Activated T-cell treated with anti-CD3 and anti-CD28 coated beads, Interleukin-2, amount 50 U/mL, for 1 hour (primary cell): Measurements from ENCODE around the gene CYP8B1.
"Not testable (repeated sequence)": the region's sequence is repeated elsewhere in the genome, so short reads cannot be mapped to it uniquely, and the experiment has no call there.

Experiments used
- DNase-seq: peaks from one replicate; pipeline ENCODE4 v3.0.0-alpha.2; 2020

CYP8B1 gene

DNA sequence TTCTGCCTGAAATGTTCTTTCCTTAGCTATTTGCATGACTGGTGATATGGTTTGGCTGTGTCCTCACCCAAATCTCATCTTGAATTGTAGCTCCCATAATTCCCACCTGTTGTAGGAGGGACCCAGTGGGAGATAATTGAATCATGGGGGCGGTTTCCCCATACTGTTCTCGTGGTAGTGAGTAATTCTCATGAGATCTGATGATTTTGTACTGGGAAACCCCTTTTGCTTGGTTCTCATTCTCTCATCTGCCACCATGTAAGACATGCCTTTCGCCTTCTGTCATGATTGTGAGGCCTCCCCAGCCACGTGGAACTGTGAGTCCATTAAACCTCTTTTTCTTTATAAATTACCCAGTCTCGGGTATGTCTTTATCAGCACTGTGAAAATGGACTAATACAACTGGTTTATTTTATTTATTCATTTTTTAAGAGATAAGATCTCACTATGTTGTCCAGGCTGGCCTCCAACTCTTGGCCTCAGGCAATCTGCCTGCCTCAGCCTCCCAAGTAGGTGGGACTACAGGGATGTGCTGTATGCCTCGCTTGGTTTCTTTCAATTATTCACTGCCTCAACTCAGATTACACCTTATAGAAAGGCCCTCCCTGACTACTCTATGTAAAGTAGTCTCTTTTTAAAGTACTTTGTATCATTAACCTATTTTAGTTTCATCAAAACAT is 7.7 kb upstream of the CYP8B1 start:
- not testable (repeated sequence) for DNase-seq

- DNase-seq, result peak; percentile 83
Observed at GRCh38 chr3:42880601-42881451, 5.1 kb upstream of the CYP8B1 start.

GRCh38 chr3:42880183-42880582 is 4.5 kb upstream of the CYP8B1 start:
- DNase-seq, result no peak

DNA sequence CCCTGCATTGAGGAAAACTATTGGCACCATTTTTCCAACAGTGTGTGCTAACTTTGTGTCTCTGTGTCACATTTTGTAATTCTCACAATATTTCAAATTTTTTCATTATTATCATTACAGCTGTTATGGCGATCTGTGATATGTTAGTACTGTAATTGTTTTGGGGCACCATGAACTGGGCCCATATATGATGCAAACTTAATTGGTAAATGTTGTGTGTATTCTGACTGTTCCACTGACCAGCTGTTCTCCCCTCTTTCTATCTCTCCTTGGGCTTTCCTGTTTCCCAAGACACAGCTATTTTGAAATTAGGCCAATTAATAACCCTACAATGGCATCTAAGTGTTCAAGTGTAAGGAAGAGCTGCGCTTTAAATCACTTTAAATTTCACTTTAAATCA is 2.2 kb upstream of the CYP8B1 start:
- no peak for DNase-seq

GRCh38 chr3:42876940-42877720 is 1.5 kb upstream of the CYP8B1 start:
- no peak for DNase-seq

GRCh38 chr3:42876401-42876800 is 722 bp upstream of the CYP8B1 start:
- no peak for DNase-seq

DNA sequence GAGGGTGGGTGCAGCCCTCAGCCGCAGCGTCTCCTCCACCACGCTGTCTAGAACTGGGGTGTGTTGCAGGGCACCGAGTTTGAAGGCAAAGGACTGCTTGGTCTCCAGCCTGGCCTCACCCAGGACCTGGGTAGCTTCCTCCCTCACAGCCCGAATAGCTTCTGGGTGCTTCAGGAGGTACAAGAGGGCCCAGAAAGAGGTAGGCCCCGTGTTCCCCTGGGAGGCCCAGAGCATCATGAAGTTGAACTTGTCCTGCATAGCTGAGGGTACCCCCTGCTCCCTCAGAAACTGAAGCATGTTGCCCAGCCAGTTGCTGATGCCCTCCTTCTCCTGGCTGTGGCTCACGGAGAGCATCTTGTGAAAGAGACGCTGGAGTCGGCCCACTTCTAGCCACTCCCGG is 930 bp downstream of the CYP8B1 start:
- DNase-seq, result no peak

GRCh38 chr3:42873221-42873982 is 2.3 kb downstream of the CYP8B1 start:
- no peak for DNase-seq

DNA sequence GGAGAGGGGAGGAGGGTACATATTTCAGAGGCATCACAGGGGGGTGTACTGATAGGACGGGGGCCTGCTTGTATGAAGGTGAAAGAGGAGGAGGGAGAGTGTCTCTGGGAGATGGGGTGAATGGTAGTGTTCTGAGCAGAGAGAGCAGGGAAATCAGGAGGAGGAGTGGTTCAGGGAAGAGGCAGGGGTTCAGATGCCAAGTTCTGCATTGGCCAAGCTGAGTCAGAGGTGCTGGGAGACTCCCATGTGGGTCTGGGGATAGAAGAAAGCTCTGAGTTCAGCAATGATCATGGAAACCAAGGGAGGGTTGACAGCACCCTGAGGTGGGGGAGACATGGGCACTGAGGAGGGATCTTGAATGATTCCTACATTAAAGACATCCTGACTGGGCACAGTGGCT is 3.0 kb downstream of the CYP8B1 start:
- no peak for DNase-seq

- no peak for DNase-seq
Observed at GRCh38 chr3:42871592-42872196, 4.0 kb downstream of the CYP8B1 start.

DNA sequence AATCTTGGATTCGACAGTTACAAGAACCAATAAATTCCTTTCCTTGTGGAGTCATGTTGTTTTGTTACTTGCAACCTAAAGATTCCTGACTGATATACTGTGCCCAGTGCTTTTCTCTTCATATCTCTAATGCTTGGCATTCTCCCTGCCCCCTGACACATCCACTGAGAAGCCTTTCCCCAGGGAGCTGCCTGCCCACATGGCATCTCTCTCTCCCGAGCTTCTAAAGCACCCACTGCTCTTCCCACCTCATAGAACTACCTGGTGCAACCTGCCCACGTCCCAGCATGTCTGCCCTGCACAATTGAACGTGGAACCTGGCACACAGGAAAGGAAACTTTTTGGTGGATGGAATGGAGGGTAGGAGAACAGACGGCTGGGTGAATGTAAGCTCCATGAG is 6.8 kb downstream of the CYP8B1 start:
- DNase-seq, result no peak

- no peak for DNase-seq
Observed at GRCh38 chr3:42867138-42867537, 8.5 kb downstream of the CYP8B1 start.

- no peak for DNase-seq
Observed at GRCh38 chr3:42865256-42865655, 10.4 kb downstream of the CYP8B1 start.

GRCh38 chr3:42864321-42864950 is 11.2 kb downstream of the CYP8B1 start:
- no peak for DNase-seq

GRCh38 chr3:42856544-42856943 is 19.1 kb downstream of the CYP8B1 start:
- DNase-seq, result no peak

DNA sequence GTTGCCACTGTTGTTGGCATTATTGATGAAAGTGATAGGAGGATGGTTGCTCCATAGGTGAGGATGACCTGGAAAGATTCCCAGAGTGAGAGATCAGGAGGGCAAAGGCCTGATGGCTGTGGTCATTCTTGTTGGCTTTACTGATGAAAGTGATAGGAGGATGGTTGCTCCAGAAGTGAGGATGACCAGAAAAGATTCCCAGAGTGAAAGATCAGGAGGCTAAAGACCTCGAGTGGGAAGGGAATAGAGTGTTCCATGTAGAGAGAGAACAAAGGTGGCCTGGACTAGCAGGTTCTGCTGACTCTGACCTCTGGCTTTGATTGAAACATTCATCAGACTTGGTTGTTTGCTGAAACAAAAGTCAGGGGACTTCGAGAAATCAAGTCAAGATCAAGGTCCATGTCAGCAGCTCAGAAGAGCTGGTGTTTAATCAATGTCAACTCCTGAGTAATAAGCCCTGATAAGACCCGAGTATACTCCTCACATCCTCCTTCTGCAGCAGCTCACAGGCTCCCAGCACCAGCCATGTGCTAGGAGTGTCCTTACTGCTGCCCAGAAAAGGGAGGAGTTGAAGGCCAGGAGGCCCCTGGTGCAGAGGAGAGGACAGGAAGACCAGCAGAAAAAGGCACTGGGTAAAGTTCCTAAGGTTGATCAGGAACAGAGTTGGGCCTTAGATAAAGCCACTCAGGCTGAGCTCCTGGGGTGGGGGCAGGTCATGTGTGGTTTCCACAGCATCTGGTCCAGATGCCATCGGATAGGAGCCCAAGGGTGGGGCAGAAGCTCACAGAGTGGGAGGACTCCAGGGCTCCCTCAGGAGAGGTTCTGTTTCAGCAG is 19.9 kb downstream of the CYP8B1 start:
- DNase-seq, result no peak

DNA sequence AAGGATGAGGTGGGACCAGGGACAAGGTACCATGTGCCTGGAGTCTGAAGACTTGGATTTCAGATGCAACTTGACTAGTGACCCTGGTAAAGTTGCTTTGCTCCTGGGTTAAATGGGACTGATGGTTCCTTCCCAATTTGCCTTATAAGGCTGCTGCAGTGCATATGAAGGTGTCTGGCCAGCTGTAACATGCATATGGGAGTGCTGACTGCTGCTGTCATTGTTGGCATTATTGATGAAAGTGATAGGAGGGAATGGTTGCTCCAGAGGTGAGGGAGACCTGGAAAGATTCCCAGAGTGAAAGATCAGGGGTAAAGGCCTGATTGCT is 20.5 kb downstream of the CYP8B1 start:
- DNase-seq, result no peak

DNA sequence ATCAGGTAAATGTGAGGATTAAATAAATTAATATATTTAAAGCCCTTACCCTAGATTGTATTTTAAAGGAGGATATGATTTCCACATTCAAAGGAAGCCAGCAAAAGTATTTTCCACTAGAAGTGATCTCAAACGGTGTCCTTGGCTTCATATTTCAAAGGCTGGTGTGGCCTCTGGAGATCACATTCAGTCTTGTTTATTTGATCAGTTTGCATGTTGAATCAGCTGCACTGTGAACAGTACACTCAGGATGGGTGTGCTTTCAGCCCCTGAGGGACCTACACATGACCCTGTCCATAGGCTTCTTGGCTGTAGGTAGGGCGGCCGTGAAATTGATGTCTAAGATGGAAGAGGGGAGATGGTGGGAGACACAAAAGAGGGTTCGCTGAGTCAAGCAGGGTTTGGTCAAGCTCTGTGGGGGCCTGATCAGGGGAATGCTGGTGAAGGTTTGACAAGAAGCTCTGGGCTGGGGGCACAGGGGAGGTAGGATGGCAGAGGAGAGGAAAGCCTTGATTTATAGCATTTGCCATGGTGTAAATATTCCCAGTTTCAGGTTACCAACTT is 21.9 kb downstream of the CYP8B1 start:
- no peak for DNase-seq

- DNase-seq, result no peak
Observed at GRCh38 chr3:42853056-42853455, 22.6 kb downstream of the CYP8B1 start.

DNA sequence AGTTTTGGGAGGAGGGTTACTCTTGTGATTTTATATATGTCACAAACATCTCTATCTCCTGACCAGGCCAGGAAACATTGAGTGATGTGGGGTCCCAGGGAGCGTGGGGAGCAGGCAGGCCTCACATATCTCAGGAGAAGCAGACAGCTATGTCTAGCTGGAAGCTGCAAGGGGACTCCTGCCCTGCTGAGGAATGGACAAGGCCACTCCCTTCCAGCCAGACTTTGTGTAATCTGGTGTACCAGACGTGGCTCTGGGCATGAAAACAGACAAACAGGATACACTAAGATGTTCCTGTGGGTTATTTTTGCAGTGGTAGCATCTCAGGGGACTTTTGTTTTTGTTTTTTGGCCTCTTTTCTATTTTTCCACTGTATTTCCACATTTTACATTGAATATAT is 23.2 kb downstream of the CYP8B1 start:
- no peak for DNase-seq
